Measurements from ENCODE around the gene SOX18. TPM values are rescaled to one million over a fixed set of nuclear protein-coding genes. Genes with fewer than 3 reads are reported as not detected.

SOX18 gene
- total RNA-seq, 1 experiment from 2014 or later, result 0.92 TPM

GRCh38 chr20:64049878-64050260 is 430 bp upstream of the SOX18 start:
- Histone ChIP-seq H3K36me3 (no peaks in the 10 kb centered on the region), H3K27me3 (no peaks in the 10 kb centered on the region), H3K4me3 (peak overlapping the region; percentile 29; the same call in 1 of the 2 replicates), H3K9me3 (no peaks in the 10 kb centered on the region)
- DNase-seq, result no peak

- Histone ChIP-seq H3K9me3 (no peaks in the 10 kb centered on the region), H3K27me3 (no peaks in the 10 kb centered on the region), H3K4me3 (no peak overlapping the region; the same call in 1 of the 2 replicates), H3K36me3 (no peaks in the 10 kb centered on the region)
- no peak for DNase-seq
These were observed 916 bp downstream of the SOX18 start for GRCh38 chr20:64048402-64049044.

GRCh38 chr20:64047968-64048401 is 1.5 kb downstream of the SOX18 start:
- Histone ChIP-seq H3K36me3 (no peaks in the 10 kb centered on the region), H3K27me3 (no peaks in the 10 kb centered on the region), H3K4me3 (no peak overlapping the region), H3K9me3 (no peaks in the 10 kb centered on the region)
- DNase-seq, result no peak

- no peaks in the 10 kb centered on the region; the same call in 1 of the 2 replicates for H3K27me3 ChIP-seq
- no peak for DNase-seq
- no peaks in the 10 kb centered on the region for H3K9me3 ChIP-seq
- H3K4me3 ChIP-seq, result no peak overlapping the region
- no peaks in the 10 kb centered on the region for H3K36me3 ChIP-seq
These were observed 2.4 kb downstream of the SOX18 start for GRCh38 chr20:64047046-64047389.

GRCh38 chr20:64045346-64046011 is 4.0 kb downstream of the SOX18 start:
- DNase-seq, result peak; percentile 41
- Histone ChIP-seq H3K4me3 (no peak overlapping the region), H3K27me3 (no peaks in the 10 kb centered on the region; the same call in 1 of the 2 replicates), H3K9me3 (no peaks in the 10 kb centered on the region), H3K36me3 (no peaks in the 10 kb centered on the region)

- Histone ChIP-seq H3K4me3 (no peak overlapping the region), H3K27me3 (no peaks in the 10 kb centered on the region; the same call in 1 of the 2 replicates), H3K36me3 (no peaks in the 10 kb centered on the region), H3K9me3 (no peaks in the 10 kb centered on the region)
- DNase-seq, result peak; percentile 91
These were observed 4.8 kb downstream of the SOX18 start for GRCh38 chr20:64044484-64045247.

- H3K9me3 ChIP-seq, result no peaks in the 10 kb centered on the region
- DNase-seq, result no peak
- H3K4me3 ChIP-seq, result no peak overlapping the region
- no peaks in the 10 kb centered on the region; the same call in 1 of the 2 replicates for H3K27me3 ChIP-seq
- H3K36me3 ChIP-seq, result no peaks in the 10 kb centered on the region
These were observed 5.7 kb downstream of the SOX18 start for GRCh38 chr20:64043768-64044167.

- H3K4me3 ChIP-seq, result no peak overlapping the region
- H3K27me3 ChIP-seq, result no peaks in the 10 kb centered on the region; the same call in 1 of the 2 replicates
- no peaks in the 10 kb centered on the region for H3K9me3 ChIP-seq
- no peaks in the 10 kb centered on the region for H3K36me3 ChIP-seq
- no peak for DNase-seq
These were observed 7.2 kb downstream of the SOX18 start for GRCh38 chr20:64042054-64042781.

- H3K27me3 ChIP-seq, result no peaks in the 10 kb centered on the region; the same call in 1 of the 2 replicates
- H3K4me3 ChIP-seq, result no peak overlapping the region
- no peaks in the 10 kb centered on the region for H3K9me3 ChIP-seq
- no peak for DNase-seq
- H3K36me3 ChIP-seq, result no peaks in the 10 kb centered on the region
These were observed 7.7 kb downstream of the SOX18 start for GRCh38 chr20:64041781-64042053.

- H3K4me3 ChIP-seq, result no peak overlapping the region
- H3K27me3 ChIP-seq, result no peaks in the 10 kb centered on the region; the same call in 1 of the 2 replicates
- no peak for DNase-seq
These were observed 8.2 kb downstream of the SOX18 start for GRCh38 chr20:64041040-64041780.

GRCh38 chr20:64040231-64041039 is 9.0 kb downstream of the SOX18 start:
- Histone ChIP-seq H3K4me3 (no peak overlapping the region), H3K27me3 (no peaks in the 10 kb centered on the region; the same call in 1 of the 2 replicates), H3K9me3 (no peaks in the 10 kb centered on the region), H3K36me3 (no peaks in the 10 kb centered on the region)
- no peak for DNase-seq

More at GRCh38 chr20:64041040-64041780, 8.2 kb downstream of the SOX18 start:
- Histone ChIP-seq H3K9me3 (no peaks in the 10 kb centered on the region), H3K36me3 (no peaks in the 10 kb centered on the region)

- H3K36me3 ChIP-seq, result 0 out of 2 replicates have a peak, but pooled peaks cover 5% of the 10 kb centered on the region
- no peak for DNase-seq
- H3K27me3 ChIP-seq, result no peaks in the 10 kb centered on the region; the same call in 1 of the 2 replicates
- no peaks in the 10 kb centered on the region for H3K9me3 ChIP-seq
- peak overlapping the region; percentile 48 for H3K4me3 ChIP-seq
These were observed 9.9 kb downstream of the SOX18 start for GRCh38 chr20:64039293-64040160.

GRCh38 chr20:64038565-64039292 is 10.7 kb downstream of the SOX18 start:
- DNase-seq, result peak; percentile 75
- Histone ChIP-seq H3K36me3 (peaks cover 11% of the 10 kb centered on the region; the same call in 1 of the 2 replicates), H3K4me3 (peak overlapping the region; percentile 48), H3K9me3 (no peaks in the 10 kb centered on the region), H3K27me3 (no peaks in the 10 kb centered on the region; the same call in 1 of the 2 replicates)

GRCh38 chr20:64038224-64038564 is 11.2 kb downstream of the SOX18 start:
- no peak overlapping the region for H3K4me3 ChIP-seq
- peaks cover 11% of the 10 kb centered on the region for H3K36me3 ChIP-seq
- no peaks in the 10 kb centered on the region for H3K9me3 ChIP-seq
- no peaks in the 10 kb centered on the region; the same call in 1 of the 2 replicates for H3K27me3 ChIP-seq
- DNase-seq, result no peak

Data from MG63 (cell line).